BJ (cell line): ENCODE measurements around the gene EHBP1L1. TPM values are rescaled to one million over a fixed set of nuclear protein-coding genes. Genes with fewer than 3 reads are reported as not detected.

ENCODE experiments used
- CTCF ChIA-PET: fragments of 350-600 bp; formaldehyde crosslinking; extraction: SDS; loops from one replicate; lab custom pipeline; 2021; ENCODE audit warnings: antibody characterized with exemption, inconsistent platforms; lab: Yijun Ruan, JAX
- POLR2A ChIA-PET: fragments of 300-600 bp; sonication (Branson Sonifier 250); formaldehyde crosslinking; extraction: SDS; loops from one replicate; lab custom pipeline; 2021; ENCODE audit warnings: antibody characterized with exemption; lab: Charles Lee
- DNase-seq: peaks from one replicate; pipeline ENCODE4 v3.0.0-alpha.2; 2011; ENCODE audit warnings: low read depth
- H3K27me3 ChIP-seq: 2 replicates; pipeline ENCODE4 v1.6.0; 2011; ENCODE audit warnings: low read length; ENCODE audit not compliant: control insufficient read depth, insufficient read depth
- H3K36me3 ChIP-seq: 2 replicates; pipeline ENCODE4 v1.5.1; 2011; ENCODE audit warnings: low read length; ENCODE audit not compliant: control insufficient read depth, insufficient read depth
- H3K4me3 ChIP-seq: 2 replicates; pipeline ENCODE4 v1.5.1; 2011; ENCODE audit warnings: low read depth, mild to moderate bottlenecking, control low read depth, low read length
- polyA plus RNA-seq: library from polyadenylated mRNA; depleted of rRNA; stranded (reverse); fragments of >200 nt; gene quantifications from 2 replicates; pipeline ENCODE4 v1.2.3, GENCODE V29; 2011
- TF ChIP-seq, protein P1 (sequence below): IDR thresholded peaks from 2 replicates; pipeline ENCODE4 v1.5.1; 2011; ENCODE audit warnings: low read depth, mild to moderate bottlenecking, control low read depth, inconsistent platforms, low read length, moderate library complexity; ENCODE audit not compliant: insufficient read depth

The EHBP1L1 gene
- polyA plus RNA-seq, 1 experiment = 30.9 TPM

- no peak for DNase-seq
- H3K36me3 ChIP-seq = peaks cover 56% of the 10 kb centered on the region
- TF ChIP-seq, protein P1, sequence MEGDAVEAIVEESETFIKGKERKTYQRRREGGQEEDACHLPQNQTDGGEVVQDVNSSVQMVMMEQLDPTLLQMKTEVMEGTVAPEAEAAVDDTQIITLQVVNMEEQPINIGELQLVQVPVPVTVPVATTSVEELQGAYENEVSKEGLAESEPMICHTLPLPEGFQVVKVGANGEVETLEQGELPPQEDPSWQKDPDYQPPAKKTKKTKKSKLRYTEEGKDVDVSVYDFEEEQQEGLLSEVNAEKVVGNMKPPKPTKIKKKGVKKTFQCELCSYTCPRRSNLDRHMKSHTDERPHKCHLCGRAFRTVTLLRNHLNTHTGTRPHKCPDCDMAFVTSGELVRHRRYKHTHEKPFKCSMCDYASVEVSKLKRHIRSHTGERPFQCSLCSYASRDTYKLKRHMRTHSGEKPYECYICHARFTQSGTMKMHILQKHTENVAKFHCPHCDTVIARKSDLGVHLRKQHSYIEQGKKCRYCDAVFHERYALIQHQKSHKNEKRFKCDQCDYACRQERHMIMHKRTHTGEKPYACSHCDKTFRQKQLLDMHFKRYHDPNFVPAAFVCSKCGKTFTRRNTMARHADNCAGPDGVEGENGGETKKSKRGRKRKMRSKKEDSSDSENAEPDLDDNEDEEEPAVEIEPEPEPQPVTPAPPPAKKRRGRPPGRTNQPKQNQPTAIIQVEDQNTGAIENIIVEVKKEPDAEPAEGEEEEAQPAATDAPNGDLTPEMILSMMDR = no peak
- H3K27me3 ChIP-seq = no peaks in the 10 kb centered on the region
- CTCF ChIA-PET = interaction anchor here (0.6 to 0.7 kb wide), 2 partner anchors 12 to 17 kb away, joined by 3 to 4 read pairs; partner anchors contain the start of gene SIPA1
- POLR2A ChIA-PET = no interaction called here
- H3K4me3 ChIP-seq = no peak overlapping the region
Observed at GRCh38 chr11:65620666-65621065, 44.8 kb downstream of the EHBP1L1 start.

DNA sequence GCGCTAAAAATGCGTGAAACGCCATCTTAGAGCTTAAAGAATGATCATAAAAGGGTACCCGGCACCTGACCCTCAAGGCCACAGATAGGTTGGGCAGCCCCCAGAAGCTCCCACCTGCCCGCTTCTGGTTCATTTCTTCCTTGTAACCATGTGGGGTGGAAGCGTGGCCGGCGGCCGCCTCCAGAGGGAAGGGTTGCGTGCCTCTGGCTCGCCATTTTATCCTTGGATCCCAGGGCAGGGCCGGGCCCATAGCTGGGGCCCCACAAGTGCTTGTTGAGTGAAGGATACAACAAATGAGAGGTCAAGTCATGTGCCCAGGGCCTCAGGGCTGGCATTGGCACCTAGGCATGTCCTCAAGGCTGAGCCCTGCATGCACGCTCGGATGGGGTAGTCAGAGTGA, 45.6 kb downstream of the EHBP1L1 start:
- Histone ChIP-seq H3K36me3 (peaks cover 61% of the 10 kb centered on the region), H3K27me3 (no peaks in the 10 kb centered on the region), H3K4me3 (no peak overlapping the region)
- ChIA-PET POLR2A (no interaction called here), CTCF (interaction anchor here (0.7 kb wide), 1 partner anchor 11 kb away, joined by 4 read pairs; no protein-coding TSS in a partner anchor)
- TF ChIP-seq, protein P1 = no peak
- DNase-seq = no peak

DNA sequence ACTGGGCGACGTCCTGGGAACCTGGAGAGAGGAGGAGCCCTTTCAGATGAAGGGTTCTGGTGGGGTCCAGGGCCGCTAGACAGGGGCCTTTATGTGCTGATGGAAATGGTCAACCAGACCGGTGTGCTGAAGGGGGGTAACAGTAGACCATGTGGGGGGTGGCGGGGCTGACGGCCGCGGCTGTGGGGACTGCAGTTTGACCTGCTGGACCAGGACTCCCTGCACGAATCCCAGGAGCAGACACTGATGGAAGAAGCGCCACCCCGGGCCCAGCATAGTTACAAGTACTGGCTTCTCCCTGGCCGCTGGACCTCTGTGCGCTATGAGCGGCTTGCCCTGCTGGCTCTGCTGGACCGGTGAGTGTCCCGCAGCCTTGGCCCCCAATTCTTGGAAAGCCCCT, 46.2 kb downstream of the EHBP1L1 start:
- peaks cover 65% of the 10 kb centered on the region for H3K36me3 ChIP-seq
- ChIA-PET CTCF (no interaction called here), POLR2A (no interaction called here)
- no peaks in the 10 kb centered on the region for H3K27me3 ChIP-seq
- no peak overlapping the region for H3K4me3 ChIP-seq
- TF ChIP-seq, protein P1 = no peak
- DNase-seq = no peak

GRCh38 chr11:65623177-65623576, 47.3 kb downstream of the EHBP1L1 start:
- TF ChIP-seq, protein P1 = no peak
- ChIA-PET POLR2A (no interaction called here), CTCF (interaction anchor here (1.0 kb wide), 1 partner anchor 10 kb away, joined by 3 read pairs; no protein-coding TSS in a partner anchor)
- DNase-seq = no peak
- Histone ChIP-seq H3K27me3 (no peaks in the 10 kb centered on the region), H3K4me3 (no peak overlapping the region), H3K36me3 (peaks cover 63% of the 10 kb centered on the region)

- no peaks in the 10 kb centered on the region for H3K27me3 ChIP-seq
- POLR2A ChIA-PET = no interaction called here
- no peak for DNase-seq
- no peak overlapping the region for H3K4me3 ChIP-seq
- CTCF ChIA-PET = no interaction called here
- TF ChIP-seq, protein P1 = no peak
- H3K36me3 ChIP-seq = peaks cover 60% of the 10 kb centered on the region
Observed at GRCh38 chr11:65623852-65624616, 48.2 kb downstream of the EHBP1L1 start.
